Fibroblast of villous mesenchyme (primary cell): ENCODE data around the gene FGF14. TPM values are rescaled to one million over a fixed set of nuclear protein-coding genes. Genes with fewer than 3 reads are reported as not detected.

Experiments
- DNase-seq: peaks from one replicate; pipeline ENCODE4 v3.0.0-alpha.2; 2010; ENCODE audit warnings: low read depth
- H3K4me3 ChIP-seq: 2 replicates; pipeline ENCODE4 v1.5.1; 2011; ENCODE audit warnings: low read depth, mild to moderate bottlenecking, low read length
- total RNA-seq: library from RNA; depleted of rRNA; stranded (reverse); fragments of >200 nt; gene quantifications from 2 replicates; pipeline ENCODE4 v1.2.3, GENCODE V29; 2012
- TF ChIP-seq, protein P1 (sequence below): IDR thresholded peaks from 2 replicates; pipeline ENCODE4 v1.5.1; 2012; ENCODE audit warnings: low read depth, mild to moderate bottlenecking, low read length; ENCODE audit not compliant: insufficient read depth

FGF14 gene
- total RNA-seq, 1 donor = under 0.01 TPM

DNA sequence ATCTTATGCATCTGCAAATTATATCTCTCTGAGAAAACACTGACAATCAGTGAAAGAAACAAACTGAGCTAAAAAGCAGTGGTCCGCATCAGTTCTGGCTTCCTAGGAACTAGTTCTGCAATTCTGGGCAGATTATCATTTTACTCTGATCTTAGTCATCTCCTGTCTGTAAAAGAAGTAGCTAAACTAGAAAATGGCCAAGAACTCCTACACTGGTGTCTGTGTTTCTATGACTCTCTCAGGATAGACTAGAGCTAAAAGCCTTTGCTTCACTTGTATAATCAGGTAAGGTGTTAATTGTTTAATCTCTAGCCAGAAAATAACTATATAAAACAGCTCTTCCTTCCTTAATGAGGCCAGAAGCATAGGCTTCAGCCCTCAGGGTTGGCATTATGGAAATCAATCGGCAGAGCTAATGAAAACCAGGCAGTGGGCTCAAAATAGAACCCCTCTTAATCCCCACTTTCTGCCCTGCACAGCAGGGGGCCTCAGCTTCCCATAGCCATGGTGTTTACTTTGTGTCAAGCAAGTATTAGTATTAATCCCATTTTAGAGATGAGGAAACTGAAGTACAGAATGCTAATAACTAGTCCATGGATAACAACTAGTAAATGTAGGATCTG is 459.2 kb downstream of the FGF14 start:
- H3K4me3 ChIP-seq = no peak overlapping the region
- DNase-seq = no peak
- TF ChIP-seq, protein P1, sequence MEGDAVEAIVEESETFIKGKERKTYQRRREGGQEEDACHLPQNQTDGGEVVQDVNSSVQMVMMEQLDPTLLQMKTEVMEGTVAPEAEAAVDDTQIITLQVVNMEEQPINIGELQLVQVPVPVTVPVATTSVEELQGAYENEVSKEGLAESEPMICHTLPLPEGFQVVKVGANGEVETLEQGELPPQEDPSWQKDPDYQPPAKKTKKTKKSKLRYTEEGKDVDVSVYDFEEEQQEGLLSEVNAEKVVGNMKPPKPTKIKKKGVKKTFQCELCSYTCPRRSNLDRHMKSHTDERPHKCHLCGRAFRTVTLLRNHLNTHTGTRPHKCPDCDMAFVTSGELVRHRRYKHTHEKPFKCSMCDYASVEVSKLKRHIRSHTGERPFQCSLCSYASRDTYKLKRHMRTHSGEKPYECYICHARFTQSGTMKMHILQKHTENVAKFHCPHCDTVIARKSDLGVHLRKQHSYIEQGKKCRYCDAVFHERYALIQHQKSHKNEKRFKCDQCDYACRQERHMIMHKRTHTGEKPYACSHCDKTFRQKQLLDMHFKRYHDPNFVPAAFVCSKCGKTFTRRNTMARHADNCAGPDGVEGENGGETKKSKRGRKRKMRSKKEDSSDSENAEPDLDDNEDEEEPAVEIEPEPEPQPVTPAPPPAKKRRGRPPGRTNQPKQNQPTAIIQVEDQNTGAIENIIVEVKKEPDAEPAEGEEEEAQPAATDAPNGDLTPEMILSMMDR = no peak

DNA sequence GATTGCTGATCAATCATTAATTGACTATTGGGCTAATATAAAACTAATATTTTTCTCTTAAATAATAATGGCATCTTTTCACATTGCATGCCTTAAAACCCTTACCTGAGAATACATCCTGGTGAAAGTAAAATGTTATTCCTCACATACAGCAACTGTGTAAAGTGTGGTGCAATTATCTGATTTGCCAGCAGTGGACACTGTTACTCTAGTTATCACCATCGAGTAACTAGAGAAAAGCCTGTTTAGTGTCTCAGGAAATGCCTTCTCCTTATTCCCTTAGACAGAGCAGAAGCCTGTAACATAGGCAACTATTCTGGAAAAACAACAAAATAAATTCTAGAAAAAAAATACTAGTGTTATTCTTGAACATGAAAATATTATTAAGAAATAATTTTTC is 459.8 kb downstream of the FGF14 start:
- TF ChIP-seq, protein P1 = peak; percentile 75
- peak; percentile 54 for DNase-seq
- no peak overlapping the region for H3K4me3 ChIP-seq

DNA sequence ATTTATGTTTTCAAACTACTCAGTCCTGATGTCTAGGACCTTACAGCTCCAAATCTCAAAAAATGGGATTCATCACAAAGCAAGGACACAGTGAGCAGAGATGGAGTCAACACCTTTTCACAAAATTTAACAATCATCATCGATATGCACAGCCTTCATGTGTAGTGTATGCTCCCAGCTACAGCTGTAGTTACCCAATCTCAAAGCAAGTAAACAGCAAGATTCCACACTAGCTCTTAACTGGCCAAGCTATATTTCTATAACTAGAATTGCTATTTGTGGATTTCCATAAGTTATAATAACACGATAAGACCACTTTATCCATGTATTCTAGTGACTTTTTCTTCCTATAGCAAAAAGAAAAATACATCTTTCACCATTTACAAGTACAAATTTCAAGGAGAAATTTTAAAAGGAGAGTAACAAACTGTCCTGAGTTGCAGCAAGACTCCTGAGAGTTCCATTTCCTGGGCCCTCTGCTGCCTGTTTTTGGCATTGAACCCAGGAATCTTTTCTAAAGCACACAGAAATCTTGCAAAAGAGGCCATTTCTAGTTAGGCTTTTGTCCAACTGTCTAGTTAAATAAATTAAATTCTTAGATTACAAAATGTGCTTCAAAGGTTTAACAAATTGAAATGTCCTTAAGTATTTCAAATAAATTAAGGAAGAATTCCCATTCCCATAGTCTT is 460.6 kb downstream of the FGF14 start:
- DNase-seq = peak; percentile 30
- TF ChIP-seq, protein P1 = peak; percentile 46

DNA sequence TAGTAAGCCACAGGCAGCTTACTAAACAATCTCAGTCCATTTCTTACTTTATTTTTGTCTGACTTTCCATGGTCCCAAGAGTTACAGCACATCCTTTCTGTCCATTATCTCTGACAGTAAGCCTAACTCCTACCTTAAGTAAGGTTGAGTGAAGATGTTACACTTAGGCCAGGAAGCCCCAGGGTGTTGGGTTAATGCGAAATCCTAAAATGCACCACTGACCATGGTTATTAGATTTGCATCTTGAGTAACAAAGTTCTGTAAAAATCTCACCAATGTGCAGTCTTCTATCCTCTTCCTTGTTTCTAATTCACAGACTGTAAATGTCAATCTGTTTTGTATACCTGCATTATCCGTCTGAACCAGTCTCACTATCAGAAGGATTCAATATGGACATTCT is 462.5 kb downstream of the FGF14 start:
- no peak for DNase-seq
- TF ChIP-seq, protein P1 = no peak
- no peak overlapping the region for H3K4me3 ChIP-seq

More for the DNA sequence above, 460.6 kb downstream of the FGF14 start:
- H3K4me3 ChIP-seq = no peak overlapping the region

DNA sequence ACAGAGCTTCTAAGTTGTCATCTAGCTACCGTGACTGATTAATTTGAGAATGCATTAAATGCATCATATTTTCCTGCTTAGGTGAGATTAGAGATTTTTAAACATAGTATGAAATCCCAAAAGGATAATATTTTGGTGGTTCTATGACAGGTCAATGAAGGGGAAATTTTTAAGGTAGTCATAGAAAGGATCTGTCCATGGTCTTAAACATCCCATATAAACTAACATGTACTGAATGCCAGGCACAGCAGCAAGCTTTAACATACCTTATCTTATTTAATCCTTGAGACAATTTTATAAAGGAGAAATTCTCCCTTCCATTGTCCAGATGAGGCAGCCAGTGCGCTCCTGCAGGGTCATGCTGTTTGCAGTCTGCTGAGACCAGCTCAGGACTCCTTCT is 466.0 kb downstream of the FGF14 start:
- no peak for DNase-seq
- TF ChIP-seq, protein P1 = no peak
- H3K4me3 ChIP-seq = no peak overlapping the region

DNA sequence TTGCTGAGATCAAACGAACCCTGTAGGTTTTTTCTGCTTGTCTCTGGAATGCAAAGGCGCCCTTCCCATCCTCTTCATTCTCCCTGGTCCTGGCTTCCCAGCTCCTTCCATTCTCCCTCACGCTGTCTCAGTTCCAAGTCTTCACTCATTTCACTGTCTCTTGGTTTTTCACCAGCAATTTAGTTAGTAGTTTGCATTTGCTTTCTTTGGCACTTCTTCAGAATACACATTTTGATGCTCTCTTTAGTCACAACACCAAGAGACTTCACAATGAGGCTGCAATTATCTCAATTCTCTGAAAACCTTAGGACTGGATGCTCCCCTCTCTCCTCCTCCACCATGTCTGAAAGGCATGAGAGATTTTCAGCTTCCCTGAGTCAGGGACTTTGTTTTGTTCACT is 470.7 kb downstream of the FGF14 start:
- no peak overlapping the region for H3K4me3 ChIP-seq
- no peak for DNase-seq
- TF ChIP-seq, protein P1 = no peak
